T-helper 17 cell (primary cell): Measurements from ENCODE around the gene VPS35. TPM values are rescaled to one million over a fixed set of nuclear protein-coding genes. Genes with fewer than 3 reads are reported as not detected.

ENCODE experiments used
- ATAC-seq: fragments of 150-1000 bp; cut with Tn5 transposase; 2 replicates; pipeline ENCODE4 v1.10.0; 2021; ENCODE audit warnings: mild to moderate bottlenecking, moderate library complexity
- DNase-seq, 3 donors: peaks; one replicate each; pipeline versions ENCODE4 v3.0.0 to v3.0.0-alpha.2; 2020 to 2021
- H3K9me3 ChIP-seq: one replicate; pipeline ENCODE4 v1.7.0; 2013; ENCODE audit warnings: low read length, mild to moderate bottlenecking; ENCODE audit not compliant: control insufficient read depth, poor library complexity, severe bottlenecking
- H3K27ac Mint-ChIP-seq: one replicate; pipeline ENCODE4 v1.8.0; 2022; ENCODE audit warnings: mild to moderate bottlenecking, moderate library complexity, mixed read lengths
- H3K27me3 Mint-ChIP-seq: one replicate; pipeline ENCODE4 v1.8.0; 2022; ENCODE audit warnings: mixed read lengths
- H3K36me3 Mint-ChIP-seq: one replicate; pipeline ENCODE4 v1.8.0; 2022; ENCODE audit warnings: low read depth, mixed read lengths
- H3K4me1 Mint-ChIP-seq: one replicate; pipeline ENCODE4 v1.8.0; 2022; ENCODE audit warnings: mild to moderate bottlenecking, mixed read lengths
- H3K4me3 Mint-ChIP-seq: one replicate; pipeline ENCODE4 v1.8.0; 2022; ENCODE audit warnings: mild to moderate bottlenecking, moderate library complexity, mixed read lengths
- total RNA-seq, 4 donors: library from RNA in 2 of 4; stranded (reverse) in 2 of 4; gene quantifications; one replicate each; pipeline ENCODE4 v1.2.3 and lab custom pipeline; 2022 to 2026

VPS35 gene
- total RNA-seq, 2 donors from 2014 or later: 37.6 to 43.7 TPM

- no peak for DNase-seq
- Mint-ChIP-seq H3K27ac (no peak overlapping the region), H3K36me3 (no peaks in the 10 kb centered on the region), H3K4me1 (no peaks in the 10 kb centered on the region), H3K4me3 (no peak overlapping the region), H3K27me3 (peaks cover 12% of the 10 kb centered on the region)
- no peaks in the 10 kb centered on the region for H3K9me3 ChIP-seq
- no peak for ATAC-seq
Measured at GRCh38 chr16:46721885-46722284, 32.9 kb upstream of the VPS35 start.

- no peak overlapping the region for H3K4me3 Mint-ChIP-seq
- H3K27ac Mint-ChIP-seq: no peak overlapping the region
- DNase-seq (no peak), ATAC-seq (no peak)
- H3K27me3 Mint-ChIP-seq: peaks cover 12% of the 10 kb centered on the region
- H3K36me3 Mint-ChIP-seq: no peaks in the 10 kb centered on the region
- no peaks in the 10 kb centered on the region for H3K4me1 Mint-ChIP-seq
- no peaks in the 10 kb centered on the region for H3K9me3 ChIP-seq
Measured at GRCh38 chr16:46720619-46721018, 31.6 kb upstream of the VPS35 start.

GRCh38 chr16:46719528-46719927 is 30.6 kb upstream of the VPS35 start:
- H3K9me3 ChIP-seq: no peaks in the 10 kb centered on the region
- ATAC-seq (no peak), DNase-seq (no peak)
- Mint-ChIP-seq H3K4me3 (no peak overlapping the region), H3K4me1 (no peaks in the 10 kb centered on the region), H3K27ac (no peak overlapping the region), H3K27me3 (peaks cover 12% of the 10 kb centered on the region), H3K36me3 (no peaks in the 10 kb centered on the region)

GRCh38 chr16:46718214-46718613 is 29.2 kb upstream of the VPS35 start:
- Mint-ChIP-seq H3K27ac (no peak overlapping the region), H3K4me1 (peaks cover 2% of the 10 kb centered on the region), H3K4me3 (no peak overlapping the region), H3K27me3 (peaks cover 18% of the 10 kb centered on the region), H3K36me3 (no peaks in the 10 kb centered on the region)
- DNase-seq (no peak), ATAC-seq (no peak)
- no peaks in the 10 kb centered on the region for H3K9me3 ChIP-seq

- Mint-ChIP-seq H3K36me3 (no peaks in the 10 kb centered on the region), H3K4me3 (no peak overlapping the region), H3K27ac (no peak overlapping the region), H3K4me1 (peaks cover 2% of the 10 kb centered on the region), H3K27me3 (peaks cover 18% of the 10 kb centered on the region)
- H3K9me3 ChIP-seq: no peaks in the 10 kb centered on the region
- ATAC-seq (no peak), DNase-seq (no peak)
Measured at GRCh38 chr16:46717692-46718091, 28.7 kb upstream of the VPS35 start.

- Mint-ChIP-seq H3K27ac (no peak overlapping the region), H3K4me3 (no peak overlapping the region), H3K36me3 (no peaks in the 10 kb centered on the region), H3K27me3 (peaks cover 18% of the 10 kb centered on the region), H3K4me1 (peaks cover 2% of the 10 kb centered on the region)
- no peaks in the 10 kb centered on the region for H3K9me3 ChIP-seq
- no peak for ATAC-seq
- no peak for DNase-seq
Measured at GRCh38 chr16:46715769-46716305, 26.9 kb upstream of the VPS35 start.

- no peaks in the 10 kb centered on the region for H3K9me3 ChIP-seq
- ATAC-seq (no peak), DNase-seq (no peak)
- H3K27me3 Mint-ChIP-seq: peaks cover 18% of the 10 kb centered on the region
- H3K4me1 Mint-ChIP-seq: peaks cover 2% of the 10 kb centered on the region
- no peaks in the 10 kb centered on the region for H3K36me3 Mint-ChIP-seq
- H3K27ac Mint-ChIP-seq: no peak overlapping the region
- H3K4me3 Mint-ChIP-seq: no peak overlapping the region
Measured at GRCh38 chr16:46714797-46715591, 26.0 kb upstream of the VPS35 start.

GRCh38 chr16:46713634-46714033 is 24.7 kb upstream of the VPS35 start:
- H3K4me1 Mint-ChIP-seq: peaks cover 2% of the 10 kb centered on the region
- DNase-seq: no peak
- H3K36me3 Mint-ChIP-seq: no peaks in the 10 kb centered on the region
- no peak for ATAC-seq
- H3K27me3 Mint-ChIP-seq: peaks cover 17% of the 10 kb centered on the region
- H3K9me3 ChIP-seq: no peaks in the 10 kb centered on the region
- no peak overlapping the region for H3K4me3 Mint-ChIP-seq
- H3K27ac Mint-ChIP-seq: no peak overlapping the region

GRCh38 chr16:46712911-46713310 is 23.9 kb upstream of the VPS35 start:
- ATAC-seq (no peak), DNase-seq (no peak)
- Mint-ChIP-seq H3K36me3 (no peaks in the 10 kb centered on the region), H3K4me1 (peaks cover 2% of the 10 kb centered on the region), H3K4me3 (no peak overlapping the region), H3K27ac (no peak overlapping the region), H3K27me3 (peaks cover 12% of the 10 kb centered on the region)
- H3K9me3 ChIP-seq: no peaks in the 10 kb centered on the region

DNA sequence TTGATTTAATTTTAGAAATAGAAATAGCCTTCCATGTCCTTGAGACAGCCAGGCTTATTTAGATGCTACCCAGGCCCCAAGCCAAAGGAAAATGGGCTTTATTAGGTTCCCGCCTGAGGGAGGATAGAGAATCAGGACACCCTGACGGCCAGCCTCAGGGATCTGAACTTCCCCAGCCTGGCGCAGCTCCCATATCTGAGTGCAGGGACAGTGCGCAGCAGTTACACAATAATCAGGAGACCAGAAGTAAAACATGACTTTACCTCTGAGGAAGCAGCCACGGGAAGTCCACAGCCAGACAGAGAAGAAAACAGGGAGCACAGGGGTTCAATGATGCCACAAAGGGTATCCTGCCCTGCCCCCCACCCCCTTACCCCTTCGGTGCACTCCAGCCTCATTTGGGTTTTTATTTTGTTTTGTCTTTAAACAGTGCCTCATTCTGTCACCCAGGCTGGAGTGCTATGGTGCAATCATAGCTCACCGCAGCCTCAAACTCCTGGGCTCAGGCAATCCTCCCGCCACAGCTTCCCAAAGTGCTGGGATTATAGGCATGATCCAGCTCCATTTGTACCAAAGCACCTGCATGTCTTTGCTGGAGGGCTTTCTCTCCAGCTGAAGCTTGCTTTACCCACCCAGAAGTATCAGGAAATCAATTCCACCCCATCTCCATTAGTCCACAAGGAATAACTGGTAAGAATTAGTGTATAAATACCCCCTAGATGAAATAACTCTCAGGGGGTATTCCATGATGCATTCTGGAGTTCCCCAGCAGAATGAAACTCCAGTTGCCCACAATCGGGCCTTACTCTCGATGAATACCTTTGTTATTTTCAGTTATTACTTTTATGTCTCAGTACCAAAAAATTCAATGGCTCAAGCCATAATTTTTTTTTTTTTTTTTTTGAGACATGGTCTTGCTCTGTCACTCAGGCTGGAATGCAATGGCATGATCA is 22.4 kb upstream of the VPS35 start:
- Mint-ChIP-seq H3K4me3 (no peak overlapping the region), H3K4me1 (peaks cover 2% of the 10 kb centered on the region), H3K36me3 (no peaks in the 10 kb centered on the region), H3K27ac (no peak overlapping the region), H3K27me3 (peaks cover 6% of the 10 kb centered on the region)
- no peaks in the 10 kb centered on the region for H3K9me3 ChIP-seq
- DNase-seq (no peak), ATAC-seq (no peak)

GRCh38 chr16:46709469-46710005 is 20.6 kb upstream of the VPS35 start:
- Mint-ChIP-seq H3K4me1 (peaks cover 2% of the 10 kb centered on the region), H3K27me3 (peaks cover 6% of the 10 kb centered on the region), H3K27ac (no peak overlapping the region), H3K4me3 (no peak overlapping the region), H3K36me3 (no peaks in the 10 kb centered on the region)
- H3K9me3 ChIP-seq: no peaks in the 10 kb centered on the region
- no peak for DNase-seq
- ATAC-seq: no peak

DNA sequence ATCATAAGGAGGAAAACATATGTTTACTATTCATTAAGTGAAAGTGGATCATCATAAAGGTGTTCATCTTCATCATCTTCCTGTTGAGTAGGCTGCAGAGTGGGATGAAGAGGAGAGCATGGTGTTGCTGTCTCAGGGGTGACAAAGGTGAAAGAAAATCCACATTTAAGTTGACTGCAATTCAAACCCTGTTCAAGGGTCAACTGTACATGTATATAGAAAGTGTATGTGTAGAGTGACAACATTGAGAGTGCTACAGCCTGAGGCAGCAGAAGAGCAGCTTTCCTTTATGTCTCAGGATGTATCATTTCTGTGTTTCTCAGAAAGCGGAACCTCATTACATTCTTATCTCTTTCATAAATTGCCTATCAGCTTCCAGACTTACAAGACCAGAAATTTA is 17.7 kb upstream of the VPS35 start:
- no peaks in the 10 kb centered on the region for H3K27me3 Mint-ChIP-seq
- H3K4me1 Mint-ChIP-seq: no peaks in the 10 kb centered on the region
- no peak overlapping the region for H3K4me3 Mint-ChIP-seq
- H3K36me3 Mint-ChIP-seq: no peaks in the 10 kb centered on the region
- DNase-seq (no peak), ATAC-seq (no peak)
- no peaks in the 10 kb centered on the region for H3K9me3 ChIP-seq
- no peak overlapping the region for H3K27ac Mint-ChIP-seq

GRCh38 chr16:46702030-46702429 is 13.1 kb upstream of the VPS35 start:
- no peak for ATAC-seq
- Mint-ChIP-seq H3K27ac (no peak overlapping the region), H3K36me3 (no peaks in the 10 kb centered on the region), H3K4me3 (no peak overlapping the region), H3K27me3 (no peaks in the 10 kb centered on the region), H3K4me1 (no peaks in the 10 kb centered on the region)
- H3K9me3 ChIP-seq: no peaks in the 10 kb centered on the region
- no peak for DNase-seq
